Lower lobe of right lung (tissue), 2 donors: ENCODE results near the gene RNF186. TPM values are rescaled to one million over a fixed set of nuclear protein-coding genes. Genes with fewer than 3 reads are reported as not detected.

Experiments
- ATAC-seq, 2 donors: fragments of 200-7000 bp; cut with Tn5 transposase; one replicate each; pipeline ENCODE4 v1.9.1; 2020 to 2022; ENCODE audit warnings: mild to moderate bottlenecking in 2 of 2, moderate library complexity in 2 of 2
- DNase-seq: peaks from one replicate; pipeline ENCODE4 v3.0.0-alpha.2; 2020
- H3K27ac ChIP-seq: fragments of 200-600 bp; one replicate; pipeline ENCODE4 v1.8.0; 2022
- H3K27me3 ChIP-seq: fragments of 200-600 bp; one replicate; pipeline ENCODE4 v1.8.0; 2022; ENCODE audit warnings: low read depth
- H3K36me3 ChIP-seq: fragments of 200-600 bp; one replicate; pipeline ENCODE4 v1.8.0; 2022; ENCODE audit warnings: mild to moderate bottlenecking
- H3K4me1 ChIP-seq: fragments of 200-600 bp; one replicate; pipeline ENCODE4 v1.8.0; 2022
- H3K4me3 ChIP-seq: fragments of 200-600 bp; one replicate; pipeline ENCODE4 v1.8.0; 2022; ENCODE audit warnings: mild to moderate bottlenecking
- H3K9me3 ChIP-seq: fragments of 200-600 bp; one replicate; pipeline ENCODE4 v1.8.0; 2022
- CTCF ChIP-seq: fragments of 200-600 bp; IDR thresholded peaks from one replicate; pipeline ENCODE4 v1.8.0; 2022; ENCODE audit warnings: antibody characterized with exemption, mild to moderate bottlenecking
- intact Hi-C: fragments of 100-400 bp; cut with DNase I; formaldehyde crosslinking; loops from one replicate; pipeline ENCODE4 v1.11.0; 2022
- total RNA-seq: library from RNA; stranded (reverse); fragmentation: NEBNext Ultra II Directional; extraction: Animal tissue kit (Norgen Biotek cat#: 25700); gene quantifications from one replicate; pipeline ENCODE4 v1.2.1, GENCODE V29; 2021
- donor health status: DM: no; HTN: yes; CAD: no; lungs with severe emphysema.

Gene RNF186
- total RNA-seq, 1 donor from 2014 or later, result not detected

GRCh38 chr1:19804831-19805251 is 10.2 kb downstream of the RNF186 start:
- Histone ChIP-seq H3K4me3 (no peak overlapping the region), H3K36me3 (no peaks in the 10 kb centered on the region), H3K9me3 (no peaks in the 10 kb centered on the region), H3K4me1 (peaks cover 7% of the 10 kb centered on the region), H3K27ac (no peak overlapping the region), H3K27me3 (no peaks in the 10 kb centered on the region)
- DNase-seq (no peak), ATAC-seq (no peak)
- intact Hi-C loops, result no loop called here
- no peak for TF ChIP-seq CTCF

GRCh38 chr1:19802269-19802668 is 12.8 kb downstream of the RNF186 start:
- no peak for TF ChIP-seq CTCF
- no peak overlapping the region for H3K27ac ChIP-seq
- peaks cover 17% of the 10 kb centered on the region for H3K4me1 ChIP-seq
- ATAC-seq (no peak), DNase-seq (no peak)
- no peaks in the 10 kb centered on the region for H3K27me3 ChIP-seq
- H3K36me3 ChIP-seq, result no peaks in the 10 kb centered on the region
- H3K9me3 ChIP-seq, result no peaks in the 10 kb centered on the region
- intact Hi-C loops, result no loop called here
- no peak overlapping the region for H3K4me3 ChIP-seq

DNA sequence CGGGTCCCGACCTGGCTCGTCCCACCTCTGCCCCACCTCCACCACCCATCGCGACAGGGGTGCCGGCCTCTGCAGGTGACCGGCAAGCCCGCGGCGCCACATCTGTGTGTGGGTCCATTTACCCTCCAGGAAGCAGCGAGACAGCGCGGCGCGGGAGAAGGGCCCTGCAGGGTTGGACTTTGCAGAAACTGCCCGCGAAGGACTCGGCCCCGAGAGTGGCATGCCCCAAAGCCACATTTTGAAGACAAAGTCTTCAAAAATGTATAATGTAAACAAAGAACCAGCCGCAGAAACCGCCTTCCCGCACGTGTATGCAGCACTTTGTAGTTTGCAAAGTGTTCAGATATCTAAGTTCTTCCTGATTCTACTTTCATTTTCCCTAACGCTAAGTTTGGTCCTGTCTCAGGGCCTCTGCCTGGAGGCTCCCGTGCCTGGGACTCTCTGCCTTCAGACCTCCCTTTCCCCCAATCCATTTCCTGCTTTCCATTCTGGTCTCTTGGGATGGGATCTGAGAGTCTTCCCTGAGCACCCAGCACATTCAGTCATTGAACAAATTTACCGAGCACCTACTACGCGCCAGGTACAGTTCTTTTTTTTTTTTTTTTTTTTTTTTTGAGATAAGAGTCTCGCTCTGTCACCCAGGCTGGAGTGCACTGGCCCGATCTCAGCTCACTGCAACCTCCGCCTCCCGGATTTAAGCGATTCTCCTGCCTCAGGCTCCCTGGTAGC is 14.8 kb downstream of the RNF186 start:
- no peak for TF ChIP-seq CTCF
- Histone ChIP-seq H3K9me3 (no peaks in the 10 kb centered on the region), H3K4me1 (peaks cover 17% of the 10 kb centered on the region), H3K4me3 (peak overlapping the region; percentile 76), H3K27ac (peak overlapping the region; percentile 87), H3K27me3 (no peaks in the 10 kb centered on the region), H3K36me3 (no peaks in the 10 kb centered on the region)
- intact Hi-C loops, result no loop called here
- DNase-seq, result peak; percentile 76
- ATAC-seq, result peak; percentile 69 to 74

- no peaks in the 10 kb centered on the region for H3K9me3 ChIP-seq
- ATAC-seq, result peak; percentile 94
- peak within 1 kb of the TSS; percentile 76 for H3K4me3 ChIP-seq
- no peaks in the 10 kb centered on the region for H3K27me3 ChIP-seq
- H3K27ac ChIP-seq, result peak within 1 kb of the TSS; percentile 87
- peak; percentile 39 for TF ChIP-seq CTCF
- H3K4me1 ChIP-seq, result peaks cover 17% of the 10 kb centered on the region
- H3K36me3 ChIP-seq, result no peaks in the 10 kb centered on the region
- peak; percentile 87 for DNase-seq
- intact Hi-C loops, result no loop called here
Measured at GRCh38 chr1:19799230-19800075, 15.6 kb downstream of the RNF186 start, which contains the start of gene TMCO4. Gene TMCO4, minus strand, starts transcription at chr1:19799916. Its CDS starts 19,158 bp downstream, at chr1:19780758.

DNA sequence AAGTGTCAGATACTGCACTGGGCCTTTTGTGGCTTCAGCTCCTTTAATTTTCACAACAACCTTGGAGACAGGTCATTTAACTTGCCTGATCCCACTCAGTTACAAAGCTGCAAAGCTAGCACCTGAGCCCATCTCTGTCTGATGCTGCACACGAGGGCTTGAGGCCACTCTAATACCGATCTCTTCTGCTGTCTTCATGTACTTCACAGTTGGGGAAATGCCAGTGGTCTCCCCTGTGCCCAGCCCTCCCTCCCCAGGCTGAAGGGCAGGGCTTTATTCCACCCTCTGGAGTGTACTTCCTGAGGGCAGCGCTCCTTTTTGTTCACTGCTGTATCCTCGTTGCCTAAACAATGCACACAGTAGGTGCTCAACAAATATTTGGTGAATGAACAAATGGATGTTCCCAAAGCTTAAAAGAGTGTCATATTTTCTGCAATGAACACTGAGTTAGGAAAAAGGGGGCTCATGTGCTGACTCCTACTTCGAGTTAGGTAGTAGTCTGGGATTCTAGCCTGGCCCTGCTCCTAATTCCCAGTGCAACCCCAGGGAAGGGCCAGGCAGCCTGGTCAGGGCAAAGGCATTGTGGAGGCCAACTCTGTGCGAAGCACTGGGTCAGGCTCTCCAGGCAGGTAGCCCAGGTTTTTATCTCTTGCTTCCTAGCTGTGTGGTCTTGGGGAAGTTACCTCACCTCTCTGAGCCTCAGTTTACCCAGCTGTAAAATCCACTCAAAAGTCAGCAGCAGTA is 16.4 kb downstream of the RNF186 start:
- intact Hi-C loops, result no loop called here
- Histone ChIP-seq H3K36me3 (no peaks in the 10 kb centered on the region), H3K4me1 (peaks cover 17% of the 10 kb centered on the region), H3K27me3 (no peaks in the 10 kb centered on the region), H3K9me3 (no peaks in the 10 kb centered on the region), H3K27ac (peak overlapping the region; percentile 87), H3K4me3 (peak overlapping the region; percentile 76)
- peak in 1 of 2 donors; percentile 3 for ATAC-seq
- TF ChIP-seq CTCF, result no peak
- DNase-seq, result no peak
